HG03159 (cell line): ENCODE data around the gene HPS6.
A peak's percentile ranks its signal among the peaks of the same experiment; 100 is the strongest.

ENCODE experiments used
- ATAC-seq: cut with Tn5 transposase; IDR thresholded peaks from one replicate; pipeline ENCODE4 v1.9.1; 2021; ENCODE audit warnings: mild to moderate bottlenecking, moderate library complexity; ENCODE audit not compliant: unreplicated experiment

HPS6 gene

DNA sequence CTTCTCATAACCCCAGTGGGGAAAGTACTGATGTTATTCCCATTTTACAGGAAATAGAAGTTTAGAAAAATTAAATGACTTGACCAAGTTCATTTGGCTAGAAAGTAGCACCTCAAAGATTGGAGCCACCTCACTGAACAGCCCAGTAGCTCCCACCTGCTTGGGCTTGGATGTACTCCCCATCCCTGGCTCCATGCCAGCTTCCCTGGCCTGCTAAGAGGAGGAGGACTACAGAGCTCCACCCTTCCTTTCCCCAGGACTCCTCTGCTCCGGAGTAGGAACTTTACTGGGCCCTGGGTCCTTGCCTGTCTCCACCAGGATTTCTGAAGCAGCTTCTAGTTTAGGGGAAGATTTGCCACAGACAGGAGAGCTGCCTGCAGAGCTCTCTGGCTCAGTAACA is 3.1 kb downstream of the HPS6 start:
- no peak for ATAC-seq

- ATAC-seq: no peak
These were observed 3.9 kb downstream of the HPS6 start for GRCh38 chr10:102069071-102069470.

DNA sequence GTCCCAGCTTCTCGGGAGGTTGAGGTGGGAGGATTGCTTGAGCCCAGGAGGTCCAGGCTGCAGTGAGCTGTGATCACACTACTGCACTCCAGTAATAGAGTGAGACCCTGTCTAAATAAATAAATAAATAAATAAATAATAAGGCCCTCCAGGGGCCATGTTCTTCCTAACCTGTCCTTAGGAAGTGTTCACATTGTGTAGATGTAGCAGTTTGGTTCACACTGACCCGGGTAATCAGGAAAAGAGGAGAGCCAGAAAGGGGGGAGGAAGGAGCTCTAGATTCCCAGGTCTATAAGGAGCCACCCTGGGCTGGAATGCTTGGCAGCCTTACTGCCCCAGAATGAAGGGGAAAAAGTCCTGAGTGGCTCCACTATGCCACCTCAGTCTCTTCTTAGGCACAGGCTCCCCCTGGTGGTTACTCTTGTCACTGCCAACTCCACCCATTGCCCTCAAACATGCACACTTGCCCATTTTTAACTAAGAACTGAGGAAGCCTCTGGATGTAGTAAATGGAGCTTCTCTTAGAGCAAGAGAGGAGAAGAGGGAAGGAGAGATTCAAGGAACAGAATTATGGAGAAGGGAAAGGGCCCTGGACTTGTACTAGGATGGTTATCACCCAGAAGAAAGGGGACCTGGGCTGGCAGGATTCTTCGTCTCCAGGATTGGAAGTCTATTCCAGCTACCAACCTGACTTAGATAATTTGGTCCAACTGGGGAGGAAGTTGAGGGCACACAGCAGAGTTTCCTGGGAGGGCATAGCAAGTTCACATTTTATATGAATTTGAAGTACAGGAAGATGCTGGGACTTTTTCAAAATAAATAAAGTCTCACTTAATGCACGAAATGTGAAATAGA is 7.8 kb downstream of the HPS6 start:
- no peak for ATAC-seq

DNA sequence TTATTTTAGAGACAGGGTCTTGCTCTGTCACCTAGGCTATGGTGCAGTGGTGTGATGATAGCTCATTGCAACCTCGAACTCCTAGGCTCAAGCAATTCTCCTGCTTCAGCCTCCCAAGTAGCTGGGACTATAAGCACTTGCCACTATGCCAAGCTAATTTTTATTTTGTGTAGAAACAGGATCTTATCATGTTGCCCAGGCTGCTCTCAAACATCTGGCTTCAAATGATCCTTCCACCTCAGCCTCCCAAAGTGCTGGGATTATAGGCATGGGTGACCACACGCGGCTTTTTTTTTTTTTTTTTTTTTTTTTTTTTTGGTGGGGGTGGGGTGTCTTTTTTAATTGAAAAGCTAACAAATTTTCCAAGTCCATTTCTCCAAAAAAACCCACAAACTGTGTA is 18.4 kb downstream of the HPS6 start:
- no peak for ATAC-seq

DNA sequence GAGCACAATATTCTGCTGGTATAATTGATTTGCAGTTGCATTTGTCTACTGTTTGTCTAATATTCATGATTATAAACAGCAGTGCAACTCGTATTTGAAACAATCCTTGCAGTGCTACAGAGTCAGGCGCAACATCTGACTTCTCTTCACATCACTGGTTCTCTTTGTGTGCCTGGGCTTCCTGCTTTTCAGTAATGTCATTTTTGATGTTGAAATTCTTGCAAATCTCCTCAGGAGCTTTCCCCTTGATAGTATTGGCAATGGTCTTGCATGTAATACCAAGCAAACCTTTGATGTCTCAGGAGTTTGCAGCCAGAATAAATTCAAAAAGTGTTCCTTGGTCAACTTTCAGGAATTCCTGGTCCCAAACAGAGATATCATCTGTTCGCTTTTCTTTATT is 20.2 kb downstream of the HPS6 start:
- ATAC-seq: no peak

DNA sequence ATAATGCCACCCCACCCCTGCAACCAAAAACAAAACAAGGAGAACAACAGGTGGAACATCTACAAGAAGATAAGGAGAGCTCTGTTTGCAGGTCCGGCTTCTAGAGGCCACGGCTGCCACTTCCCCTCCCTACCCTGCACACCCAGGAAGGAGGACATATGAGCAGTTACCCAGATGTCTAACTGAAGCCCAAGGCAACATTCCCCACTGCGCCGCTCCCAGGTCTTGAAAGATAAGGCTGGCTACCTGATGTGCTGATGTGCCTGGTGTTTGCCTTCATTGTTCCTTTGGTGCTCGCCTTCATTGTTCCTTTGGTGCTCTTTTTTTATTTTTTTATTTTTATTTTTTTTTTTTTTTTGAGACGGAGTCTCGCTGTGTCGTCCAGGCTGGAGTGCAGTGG is 21.0 kb downstream of the HPS6 start:
- ATAC-seq: no peak

DNA sequence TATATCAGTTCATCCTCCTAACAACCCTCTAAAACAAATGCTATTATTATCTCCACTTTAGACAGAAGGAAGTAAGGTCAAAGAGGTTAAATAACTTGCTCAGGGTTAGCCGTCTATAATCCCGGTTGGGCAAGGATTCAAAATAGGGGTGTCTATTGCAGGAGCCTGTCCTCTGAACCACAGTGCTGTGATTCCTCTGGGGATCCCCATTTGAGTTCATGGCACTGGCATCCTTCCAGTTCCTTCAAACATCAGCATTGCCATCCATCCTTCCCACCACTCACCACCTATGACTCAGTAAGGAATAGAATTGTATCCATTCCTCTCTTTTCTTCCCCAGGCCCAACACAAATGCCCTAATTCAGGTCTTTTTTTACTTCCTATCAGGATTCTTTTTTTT is 25.6 kb downstream of the HPS6 start:
- ATAC-seq: no peak

DNA sequence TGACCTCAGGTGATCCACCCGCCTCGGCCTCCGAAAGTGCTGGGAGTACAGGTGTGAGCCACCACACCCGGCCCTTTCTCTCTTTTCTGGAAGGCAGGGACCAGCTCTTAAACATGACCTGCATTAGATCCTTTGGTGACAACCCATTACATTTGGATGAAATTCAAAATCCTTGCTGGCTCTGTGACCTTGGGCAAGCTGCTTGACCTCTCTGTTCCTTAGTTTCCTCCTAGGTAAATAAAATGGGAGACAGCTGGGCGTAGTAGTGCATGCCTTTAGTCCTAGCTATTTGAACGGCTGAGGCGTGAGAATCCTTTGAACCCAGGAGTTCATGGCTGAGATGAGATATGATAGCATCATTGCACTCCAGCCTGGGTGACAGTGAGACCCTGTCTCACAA is 31.3 kb downstream of the HPS6 start:
- ATAC-seq: no peak

GRCh38 chr10:102101152-102101551 is 36.0 kb downstream of the HPS6 start:
- no peak for ATAC-seq

- no peak for ATAC-seq
These were observed 37.3 kb downstream of the HPS6 start for GRCh38 chr10:102102421-102102820.

DNA sequence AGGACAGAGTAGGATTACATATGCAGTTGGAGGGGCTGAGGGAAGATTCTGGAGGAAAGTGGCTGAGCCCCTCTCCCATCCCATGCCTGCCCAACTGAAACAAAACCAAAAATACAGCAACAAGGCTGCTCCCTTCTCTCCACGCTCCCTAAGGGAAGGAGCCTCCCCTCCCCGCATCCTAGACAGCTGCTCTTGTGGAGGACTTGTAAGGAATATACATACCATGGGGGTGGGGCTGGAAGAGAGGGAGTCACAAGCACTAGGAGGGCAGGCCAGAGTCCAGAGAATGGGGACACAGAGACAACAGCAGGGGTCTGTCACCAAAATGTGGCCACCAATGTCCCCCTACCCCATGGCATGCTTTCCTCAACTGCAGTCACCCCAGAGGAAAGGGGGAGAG is 41.8 kb downstream of the HPS6 start:
- ATAC-seq: no peak

DNA sequence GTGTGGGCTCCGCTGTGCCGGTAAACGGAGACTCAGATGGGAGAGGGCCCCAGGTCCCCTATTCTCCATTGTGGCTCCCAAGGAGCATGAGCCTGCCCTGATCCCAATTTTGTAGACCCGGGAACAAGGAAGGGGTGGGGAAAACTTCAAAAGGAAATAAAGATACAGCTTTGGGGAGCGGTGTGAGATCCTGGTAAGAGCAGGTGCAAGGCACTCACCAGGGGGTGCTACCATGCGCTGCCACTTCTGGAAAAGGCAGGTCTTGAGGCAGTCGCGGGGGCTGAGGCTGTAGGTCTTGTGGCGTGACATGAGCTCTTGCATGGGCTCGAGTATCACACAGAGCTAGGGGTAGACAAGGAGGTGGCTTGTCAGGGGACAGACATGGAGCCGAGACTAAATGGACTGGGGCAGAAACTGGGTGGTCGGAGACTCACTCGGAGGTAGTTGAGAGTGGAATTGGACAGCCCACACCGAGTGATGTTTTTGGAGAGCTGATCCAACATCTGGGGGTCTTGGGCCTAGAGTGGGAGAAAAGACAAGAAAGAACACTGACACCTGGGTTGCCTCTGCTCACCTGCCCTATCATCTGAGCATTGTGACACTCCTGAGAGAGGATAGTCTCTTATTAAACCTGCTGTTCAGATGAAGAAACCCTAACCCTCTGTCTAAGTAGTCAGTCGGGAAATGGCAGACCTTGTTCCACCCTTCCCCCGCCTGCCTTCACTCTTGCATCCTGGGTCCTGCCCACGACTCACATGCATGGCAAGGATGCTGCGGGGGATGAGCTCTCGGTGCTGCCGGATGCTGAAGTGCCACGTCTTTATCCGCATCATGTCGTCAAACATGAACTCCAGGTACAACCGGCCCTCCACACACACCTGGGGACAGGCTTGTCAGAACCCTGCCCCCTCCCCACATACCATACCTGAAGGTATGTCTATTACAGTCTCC is 44.3 kb downstream of the HPS6 start:
- no peak for ATAC-seq

GRCh38 chr10:102111276-102111675 is 46.1 kb downstream of the HPS6 start:
- no peak for ATAC-seq

DNA sequence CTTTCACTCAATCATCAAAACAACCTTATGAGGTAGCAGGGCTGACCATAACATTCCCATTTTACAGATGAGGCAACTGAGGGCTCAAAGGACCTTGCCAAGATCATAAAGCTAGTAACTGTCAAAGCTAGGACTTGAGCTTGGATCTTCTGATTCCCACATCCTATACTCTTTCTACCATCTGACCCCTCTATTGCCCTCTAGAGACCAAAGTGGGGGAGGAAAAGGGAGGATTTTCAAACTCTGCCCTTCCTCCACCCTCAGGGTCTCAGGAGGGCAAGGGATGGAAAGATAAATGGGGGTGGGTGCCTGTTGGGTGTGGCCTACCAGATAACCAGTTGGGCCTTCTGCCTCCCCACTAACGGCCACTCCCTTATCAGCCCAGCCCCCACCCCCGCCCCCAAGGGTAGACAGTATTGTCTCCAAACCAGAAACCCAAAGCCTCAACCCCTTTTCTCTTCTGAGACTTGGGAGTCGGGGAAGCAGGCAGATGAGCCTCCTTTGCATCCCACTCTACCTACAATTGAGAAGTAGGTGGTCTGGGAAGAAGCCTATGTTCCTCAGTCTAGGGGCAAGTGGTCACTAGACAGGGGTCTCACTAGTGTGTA is 47.2 kb downstream of the HPS6 start:
- no peak for ATAC-seq

DNA sequence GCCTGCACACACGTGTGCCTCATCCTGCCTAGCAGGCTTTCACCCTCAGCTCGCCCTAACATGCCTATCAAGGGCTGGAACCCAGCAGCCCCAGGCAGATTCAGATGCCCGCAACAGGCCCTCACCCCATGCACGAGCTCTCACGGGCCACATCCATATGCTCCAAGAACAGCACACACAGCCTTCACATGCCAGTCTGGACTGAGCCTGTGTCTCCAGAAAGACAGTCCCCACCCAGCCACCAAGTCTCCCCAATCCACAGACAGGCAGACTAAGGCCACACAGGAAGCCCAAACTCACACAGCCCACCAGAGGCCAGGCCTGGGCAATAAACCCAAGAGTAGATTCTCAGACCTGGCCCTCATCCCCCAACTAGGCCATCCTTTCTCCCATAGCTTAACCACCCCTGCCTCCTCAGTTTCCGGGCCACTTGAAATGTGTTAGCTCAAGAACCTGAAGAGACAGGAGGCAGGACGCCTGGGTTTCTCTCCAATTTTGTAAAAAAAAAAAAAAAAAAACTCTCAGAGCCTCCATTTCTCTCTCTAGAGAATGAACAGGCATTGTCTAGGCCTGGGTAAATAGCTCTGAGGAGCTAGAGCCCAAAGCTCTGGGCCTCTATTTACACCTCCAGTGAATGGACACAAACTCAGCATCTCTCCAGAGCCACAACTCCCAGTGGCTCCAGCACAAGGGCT is 48.3 kb downstream of the HPS6 start:
- ATAC-seq: no peak

DNA sequence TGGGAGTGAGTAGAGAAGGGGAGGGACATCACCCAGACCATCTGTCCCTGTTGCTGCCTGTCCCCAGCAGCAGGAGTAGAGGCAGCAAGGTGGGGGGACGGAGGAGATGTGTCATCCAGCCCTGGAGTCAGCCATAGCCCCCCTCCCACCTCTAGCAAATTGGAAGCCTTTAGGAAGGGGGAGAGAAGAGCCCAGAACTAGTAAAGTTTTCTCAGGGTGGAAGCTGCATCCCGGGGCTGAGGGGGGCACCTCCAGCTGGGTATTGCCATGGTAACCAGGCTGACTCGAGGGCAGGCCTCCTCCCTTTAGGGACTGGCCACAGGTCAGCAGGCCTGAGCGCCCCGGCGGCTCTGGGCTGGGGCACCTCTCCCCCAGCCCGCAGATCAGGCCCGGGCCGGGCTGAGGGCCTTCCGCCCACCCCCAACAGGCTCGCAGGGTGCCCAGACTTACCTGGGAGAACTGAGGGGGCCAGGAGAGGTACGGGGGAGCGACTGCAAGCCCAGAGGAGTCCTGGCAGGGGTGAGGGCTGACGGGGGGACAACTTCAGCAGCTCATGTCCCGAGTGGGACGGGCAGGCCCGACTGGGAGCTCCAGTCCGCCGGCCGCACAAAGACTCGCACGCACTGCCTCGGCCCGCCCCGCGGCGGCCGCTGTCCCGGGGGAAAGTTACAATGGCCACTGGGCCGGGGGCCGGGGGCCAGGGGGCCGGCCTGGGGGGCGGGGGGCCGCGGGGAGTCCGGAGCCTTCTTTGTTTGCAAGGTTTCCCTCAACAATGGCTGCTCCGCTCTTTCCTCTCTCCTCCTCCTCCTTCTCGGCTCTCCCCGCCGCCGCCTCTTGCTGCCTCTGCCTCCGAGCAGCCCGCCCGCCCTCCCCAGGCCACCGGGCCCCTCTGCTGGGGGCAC is 49.1 kb downstream of the HPS6 start:
- peak; percentile 21 for ATAC-seq

DNA sequence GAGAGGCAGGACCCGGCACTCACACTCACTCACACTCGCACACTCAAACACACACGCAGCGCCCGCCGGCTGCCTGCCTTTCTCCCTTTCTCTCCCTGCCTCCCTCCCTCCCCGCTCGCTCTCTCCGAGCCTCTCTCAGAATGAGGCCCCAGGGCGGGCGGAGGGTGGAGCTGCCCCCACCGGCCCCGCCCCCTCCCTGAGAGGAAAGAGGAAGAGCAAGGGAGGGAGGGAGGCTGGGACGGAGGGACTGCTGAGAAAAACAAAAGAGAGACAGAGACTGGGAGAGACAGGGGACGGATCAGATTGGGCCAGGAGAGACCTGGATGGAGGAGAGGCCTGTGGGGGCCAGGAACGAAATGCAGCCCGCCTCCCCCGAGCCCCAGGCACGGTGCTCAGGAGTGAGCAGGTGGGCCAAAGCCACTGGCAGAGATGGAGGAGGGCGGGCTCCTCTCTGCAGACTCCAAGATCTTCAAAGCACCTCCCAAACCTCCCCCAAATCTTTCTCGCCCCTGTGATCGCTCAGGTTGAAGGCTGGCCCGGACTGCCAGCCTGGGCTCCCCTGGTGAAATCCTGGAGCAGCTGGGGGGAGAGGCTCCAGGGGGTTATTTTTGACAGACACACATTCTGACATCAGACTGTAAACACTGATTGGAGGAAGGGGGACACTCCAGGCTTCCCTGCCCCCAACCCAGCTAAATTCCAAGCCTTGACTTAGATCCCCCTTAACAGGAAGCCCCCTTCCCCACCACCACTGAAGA is 49.9 kb downstream of the HPS6 start:
- peak; percentile 62 for ATAC-seq

DNA sequence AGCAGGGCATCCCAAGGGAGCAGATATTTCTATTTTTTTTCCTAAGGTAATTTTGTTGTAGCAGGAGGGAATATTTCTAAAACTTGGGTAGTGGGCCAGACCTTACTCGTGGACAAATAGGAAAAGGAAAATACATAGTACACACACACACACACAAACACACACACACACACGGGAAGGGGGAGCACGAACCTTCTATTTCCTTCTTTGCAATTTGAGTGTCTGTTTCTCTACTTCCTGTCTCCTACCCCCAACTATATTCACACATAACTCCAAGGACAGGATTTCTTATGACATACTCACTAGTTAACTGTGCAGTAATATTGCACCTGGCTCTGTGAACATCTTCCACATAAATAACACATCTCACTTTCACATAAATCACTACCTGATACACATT is 50.6 kb downstream of the HPS6 start:
- no peak for ATAC-seq

DNA sequence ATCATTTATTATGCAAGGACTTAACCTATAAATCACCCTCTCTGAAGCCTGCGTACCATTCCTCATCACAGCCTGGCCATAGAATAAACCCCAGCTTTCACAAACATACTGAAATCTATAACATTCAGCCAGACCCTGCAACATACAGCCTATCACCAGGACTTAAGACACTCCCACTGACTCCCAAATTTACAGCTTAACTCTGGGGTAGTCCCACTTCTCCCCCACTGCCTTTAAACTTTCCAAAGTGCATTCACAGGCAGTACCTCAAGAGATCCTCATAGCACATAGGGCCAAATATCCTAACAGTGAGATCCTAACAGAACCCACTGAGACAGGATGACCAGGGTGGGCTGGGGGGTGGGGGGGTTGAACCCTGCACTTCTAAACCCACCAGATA is 51.5 kb downstream of the HPS6 start:
- ATAC-seq: no peak
